Nephron (organoid): ENCODE data around the gene CDC42SE2.

Source experiments
- H3K27ac Mint-ChIP-seq, 3 experiments: 2 replicates each; pipeline ENCODE4 v1.8.0; 2020; ENCODE audit warnings: mixed read lengths in 3 of 3, mild to moderate bottlenecking in 2 of 3, moderate library complexity in 1 of 3
- H3K27me3 Mint-ChIP-seq: 2 replicates; pipeline ENCODE4 v1.8.0; 2021; ENCODE audit warnings: low read depth, mild to moderate bottlenecking, moderate library complexity, mixed read lengths
- H3K36me3 Mint-ChIP-seq: 2 replicates; pipeline ENCODE4 v1.8.0; 2020; ENCODE audit warnings: low read depth, mixed read lengths
- H3K4me1 Mint-ChIP-seq: 2 replicates; pipeline ENCODE4 v1.8.0; 2020; ENCODE audit warnings: mixed read lengths
- H3K4me3 Mint-ChIP-seq, 3 experiments: 2 replicates each; pipeline ENCODE4 v1.8.0; 2020; ENCODE audit warnings: mild to moderate bottlenecking in 3 of 3, mixed read lengths in 3 of 3, moderate library complexity in 2 of 3
- H3K9me3 Mint-ChIP-seq: 2 replicates; pipeline ENCODE4 v1.8.0; 2020; ENCODE audit warnings: mixed read lengths
- TF ChIP-seq, protein P1 (sequence below), 3 experiments: fragments of 200-600 bp; sonication (generic); IDR thresholded peaks; one replicate each; pipeline ENCODE4 v1.5.0; 2021; ENCODE audit warnings: antibody characterized with exemption in 3 of 3; ENCODE audit not compliant: unreplicated experiment in 3 of 3

Gene CDC42SE2

DNA sequence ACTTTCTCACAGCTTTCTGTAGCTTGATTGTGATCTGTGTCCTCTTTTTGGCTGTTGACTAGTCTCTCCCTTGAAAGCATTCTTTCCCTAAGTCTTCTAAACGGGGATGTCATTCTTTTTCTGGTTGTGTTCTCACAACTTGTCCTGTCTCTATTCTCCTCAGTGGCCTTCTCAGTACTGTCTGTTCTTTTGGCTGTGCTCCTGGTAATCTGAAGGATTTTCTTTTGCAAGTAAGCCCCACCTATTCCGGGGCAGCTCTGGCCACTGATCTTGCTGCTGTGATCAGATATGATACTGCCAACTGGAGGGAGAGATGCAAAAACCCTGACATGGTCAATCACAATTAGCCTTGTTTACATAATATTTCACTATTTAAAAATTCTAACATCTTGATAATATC is 172.2 kb downstream of the CDC42SE2 start:
- Mint-ChIP-seq H3K27ac (no peak overlapping the region), H3K27me3 (no peaks in the 10 kb centered on the region), H3K9me3 (no peaks in the 10 kb centered on the region), H3K4me3 (no peak overlapping the region), H3K36me3 (peaks cover 54% of the 10 kb centered on the region), H3K4me1 (no peaks in the 10 kb centered on the region)
- TF ChIP-seq, protein P1, sequence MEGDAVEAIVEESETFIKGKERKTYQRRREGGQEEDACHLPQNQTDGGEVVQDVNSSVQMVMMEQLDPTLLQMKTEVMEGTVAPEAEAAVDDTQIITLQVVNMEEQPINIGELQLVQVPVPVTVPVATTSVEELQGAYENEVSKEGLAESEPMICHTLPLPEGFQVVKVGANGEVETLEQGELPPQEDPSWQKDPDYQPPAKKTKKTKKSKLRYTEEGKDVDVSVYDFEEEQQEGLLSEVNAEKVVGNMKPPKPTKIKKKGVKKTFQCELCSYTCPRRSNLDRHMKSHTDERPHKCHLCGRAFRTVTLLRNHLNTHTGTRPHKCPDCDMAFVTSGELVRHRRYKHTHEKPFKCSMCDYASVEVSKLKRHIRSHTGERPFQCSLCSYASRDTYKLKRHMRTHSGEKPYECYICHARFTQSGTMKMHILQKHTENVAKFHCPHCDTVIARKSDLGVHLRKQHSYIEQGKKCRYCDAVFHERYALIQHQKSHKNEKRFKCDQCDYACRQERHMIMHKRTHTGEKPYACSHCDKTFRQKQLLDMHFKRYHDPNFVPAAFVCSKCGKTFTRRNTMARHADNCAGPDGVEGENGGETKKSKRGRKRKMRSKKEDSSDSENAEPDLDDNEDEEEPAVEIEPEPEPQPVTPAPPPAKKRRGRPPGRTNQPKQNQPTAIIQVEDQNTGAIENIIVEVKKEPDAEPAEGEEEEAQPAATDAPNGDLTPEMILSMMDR (IDR thresholded peaks at IDR 0.05; ENCODE audit: unreplicated experiment in 3 of 3) = no peak

DNA sequence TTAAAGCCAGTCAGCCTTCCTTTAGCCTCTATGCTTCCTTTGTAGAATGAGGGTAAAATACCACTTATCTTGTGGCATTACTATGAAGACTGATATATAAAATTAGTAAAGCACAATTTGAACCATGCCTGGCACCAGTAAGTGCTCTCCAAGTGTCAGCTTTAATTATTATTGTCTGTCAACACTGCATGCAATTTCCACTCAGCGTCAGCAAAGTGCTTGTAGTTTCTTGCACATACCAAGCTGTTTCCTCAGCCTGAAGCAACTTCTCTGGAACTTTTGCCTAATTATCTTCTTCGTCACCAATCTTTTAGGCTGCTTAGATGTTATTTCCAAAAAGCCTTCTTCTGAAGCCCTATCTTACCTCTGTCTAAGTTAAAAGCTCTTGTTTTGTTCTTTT is 177.3 kb downstream of the CDC42SE2 start:
- H3K27ac Mint-ChIP-seq = peak overlapping the region in 1 of 3 experiments; percentile 25
- no peak overlapping the region for H3K4me3 Mint-ChIP-seq
- H3K36me3 Mint-ChIP-seq = peaks cover 38% of the 10 kb centered on the region
- no peaks in the 10 kb centered on the region for H3K27me3 Mint-ChIP-seq
- H3K4me1 Mint-ChIP-seq = no peaks in the 10 kb centered on the region
- no peaks in the 10 kb centered on the region for H3K9me3 Mint-ChIP-seq
- TF ChIP-seq, protein P1 (IDR thresholded peaks at IDR 0.05; ENCODE audit: unreplicated experiment in 3 of 3) = no peak
